Measurements from ENCODE around the gene ZSCAN23. TPM values are rescaled to one million over a fixed set of nuclear protein-coding genes. Genes with fewer than 3 reads are reported as not detected.

Gene ZSCAN23
- total and polyA plus RNA-seq, 9 of the 15 experiments (the other 6 are each of a cell fraction or from before 2014, with no cell fraction given), result 0.05 to 0.29 (median 0.21) TPM; not detected in 1

DNA sequence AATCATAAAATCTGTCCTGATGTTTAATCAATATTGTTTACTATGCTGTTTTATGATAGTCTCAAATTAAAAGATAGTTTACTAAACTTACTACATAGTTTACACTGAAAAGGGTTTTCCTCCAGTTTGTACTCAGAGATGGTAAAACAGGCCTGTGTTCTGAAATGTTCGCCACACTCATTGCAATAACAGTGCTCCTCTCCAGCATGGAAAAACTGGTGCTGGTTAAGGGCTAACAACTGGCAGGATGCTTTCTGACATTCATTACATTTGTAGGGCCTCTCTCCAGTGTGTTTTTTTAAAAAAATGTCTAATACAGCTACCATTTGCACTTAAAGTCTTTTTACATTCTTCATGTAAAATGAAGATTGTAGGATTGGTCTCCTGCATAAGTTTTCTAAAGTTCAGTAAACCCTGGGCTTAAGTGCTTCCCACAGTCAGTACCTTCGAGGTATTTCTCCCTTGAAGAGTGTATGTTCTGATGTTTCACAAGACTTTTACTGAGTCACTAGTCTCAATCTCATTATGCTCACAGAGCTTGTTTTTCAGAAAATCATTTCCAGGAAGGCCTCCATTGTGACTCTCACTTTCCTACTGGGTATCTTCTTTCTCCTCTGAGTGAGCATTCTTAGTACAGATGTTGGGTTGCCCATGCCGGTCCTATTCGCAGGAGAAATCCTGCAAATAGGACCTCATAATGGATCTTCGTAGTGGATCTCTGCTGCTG lies 35.1 kb downstream of the ZSCAN23 start (continued):
- TF ChIP-seq PCBP1 (IDR thresholded peaks at IDR 0.05; ENCODE audit: low read depth, low read length, poor library complexity, severe bottlenecking), result no peak
- 0 out of 2 replicates have a peak, but pooled peaks have one; percentile 2 for TF ChIP-seq MAFF (IDR thresholded peaks at IDR 0.05; ENCODE audit: low read length)
- TF ChIP-seq HDGF (IDR thresholded peaks at IDR 0.05), result no peak
- no peak for TF ChIP-seq ESRRA (IDR thresholded peaks at IDR 0.05; ENCODE audit: borderline replicate concordance, low read depth)
- peak; percentile 38; the same call in 1 of the 2 replicates for TF ChIP-seq ARID1B (IDR thresholded peaks at IDR 0.05)
- peak; percentile 7 for TF ChIP-seq ZNF316 (IDR thresholded peaks at IDR 0.05)
- TF ChIP-seq RCOR1 (IDR thresholded peaks at IDR 0.05; ENCODE audit: borderline replicate concordance in 1 of 2, low read depth in 2 of 2, low read length in 2 of 2), result peak in 1 of 2 experiments; percentile 59; a peak in 1 of 4 replicates
- no peak for TF ChIP-seq TEAD2 (tag; IDR thresholded peaks at IDR 0.05)
- no peak for TF ChIP-seq ARNT (IDR thresholded peaks at IDR 0.05)
- no peak for TF ChIP-seq U2AF1 (optimal IDR thresholded peaks at IDR 0.05; ENCODE audit: low read depth, low read length)
- TF ChIP-seq NFYB (IDR thresholded peaks at IDR 0.05; ENCODE audit: extremely low read depth, insufficient read length), result no peak
- TF ChIP-seq SREBF1 (IDR thresholded peaks at IDR 0.05; ENCODE audit: borderline replicate concordance, low read depth, low read length), result no peak
- no peak for TF ChIP-seq HSF4 (CRISPR knock-in tag; IDR thresholded peaks at IDR 0.05; ENCODE audit: borderline replicate concordance)
- TF ChIP-seq FOSL1 (tag; conservative IDR thresholded peaks at IDR 0.05), result peak; percentile 60; the same call in 1 of the 2 replicates
- TF ChIP-seq ZNF77 (CRISPR knock-in tag; IDR thresholded peaks at IDR 0.05), result no peak
- TF ChIP-seq CXXC5 (CRISPR knock-in tag; IDR thresholded peaks at IDR 0.05), result peak; percentile 13; the same call in 1 of the 2 replicates
- no peak for TF ChIP-seq KAT8 (IDR thresholded peaks at IDR 0.05; ENCODE audit: low read depth)
- peak; percentile 31; the same call in 1 of the 2 replicates for TF ChIP-seq C11orf30 (IDR thresholded peaks at IDR 0.05; ENCODE audit: low read depth)
- TF ChIP-seq MAFK (IDR thresholded peaks at IDR 0.05; ENCODE audit: low read length), result peak; percentile 33; the same call in 1 of the 2 replicates
- TF ChIP-seq, protein P1, sequence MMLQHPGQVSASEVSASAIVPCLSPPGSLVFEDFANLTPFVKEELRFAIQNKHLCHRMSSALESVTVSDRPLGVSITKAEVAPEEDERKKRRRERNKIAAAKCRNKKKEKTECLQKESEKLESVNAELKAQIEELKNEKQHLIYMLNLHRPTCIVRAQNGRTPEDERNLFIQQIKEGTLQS (IDR thresholded peaks at IDR 0.05), result peak; percentile 29; the same call in 1 of the 2 replicates
- TF ChIP-seq, protein P1 (CRISPR knock-in tag; conservative IDR thresholded peaks at IDR 0.05), result no peak
- TF ChIP-seq SAFB2 (IDR thresholded peaks at IDR 0.05; ENCODE audit: borderline replicate concordance, low read depth, low read length, severe bottlenecking), result no peak
- TF ChIP-seq HDAC1 (IDR thresholded peaks at IDR 0.05), result 0 out of 4 replicates have a peak, but pooled peaks of 1 of the 2 experiments have one; percentile 37
- TF ChIP-seq STAT5A (IDR thresholded peaks at IDR 0.05; ENCODE audit: borderline replicate concordance, low read length), result 0 out of 2 replicates have a peak, but pooled peaks have one; percentile 36
- no peak for TF ChIP-seq TBP (optimal IDR thresholded peaks at IDR 0.05; ENCODE audit: low read depth, low read length)
- TF ChIP-seq ETV5 (CRISPR knock-in tag; IDR thresholded peaks at IDR 0.05; ENCODE audit: low read depth), result no peak
- peak; percentile 37; the same call in 1 of the 2 replicates for TF ChIP-seq EP300 (IDR thresholded peaks at IDR 0.05; ENCODE audit: low read length)
- TF ChIP-seq CEBPB (tag; IDR thresholded peaks at IDR 0.05), result peak; percentile 74
- TF ChIP-seq DPF2 (IDR thresholded peaks at IDR 0.05), result peak; percentile 37; the same call in 1 of the 2 replicates
- peak; percentile 50; the same call in 1 of the 2 replicates for TF ChIP-seq HDAC2 (IDR thresholded peaks at IDR 0.05)
- TF ChIP-seq IFI16 (CRISPR knock-in tag; IDR thresholded peaks at IDR 0.05), result no peak
- TF ChIP-seq KAT7 (CRISPR knock-in tag; IDR thresholded peaks at IDR 0.05; ENCODE audit: borderline replicate concordance), result no peak
